Spinal cord (tissue), 10 donors: ENCODE results near the gene GALNT6. TPM values are rescaled to one million over a fixed set of nuclear protein-coding genes. Genes with fewer than 3 reads are reported as not detected.

Experiments
- DNase-seq, 6 donors: peaks; one replicate each; pipeline versions ENCODE4 v3.0.0 to v3.0.0-alpha.2; 2013 to 2015; ENCODE audit warnings: low spot score in 6 of 6, low read depth in 4 of 6
- H3K27ac ChIP-seq: one replicate; pipeline ENCODE4 v1.5.1; 2013; ENCODE audit warnings: low read depth, low read length, control low read depth
- H3K27me3 ChIP-seq: one replicate; pipeline ENCODE4 v1.6.1; 2013; ENCODE audit warnings: low read length; ENCODE audit not compliant: control insufficient read depth, insufficient read depth
- H3K36me3 ChIP-seq: one replicate; pipeline ENCODE4 v1.6.1; 2013; ENCODE audit warnings: low read length; ENCODE audit not compliant: control insufficient read depth, insufficient read depth
- H3K4me1 ChIP-seq: one replicate; pipeline ENCODE4 v1.6.1; 2013; ENCODE audit warnings: low read length; ENCODE audit not compliant: control insufficient read depth, insufficient read depth
- H3K4me3 ChIP-seq: one replicate; pipeline ENCODE4 v1.5.1; 2013; ENCODE audit warnings: low read depth, low read length, control low read depth
- H3K9me3 ChIP-seq: one replicate; pipeline ENCODE4 v1.6.1; 2013; ENCODE audit warnings: low read length; ENCODE audit not compliant: control insufficient read depth, insufficient read depth
- WGBS: methylation state at CpG from one replicate; pipeline ENCODE4 v1.1.5; 2013; ENCODE audit warnings: missing lambda C conversion rate; ENCODE audit not compliant: insufficient coverage; 5-methylcytosine and 5-hydroxymethylcytosine counted together
- polyA plus RNA-seq, 2 donors: library from polyadenylated mRNA; unstranded; fragments of 120-200 nt; gene quantifications; one replicate each; pipeline ENCODE4 v1.2.1, GENCODE V29; 2013; ENCODE audit not compliant: insufficient read length in 2 of 2
- total RNA-seq, 2 donors: library from RNA; depleted of rRNA in 1 of 2; stranded (reverse); fragments of 120-200 nt in 1 of 2; fragments of >200 nt in 1 of 2; gene quantifications; one replicate each; pipeline versions ENCODE4 v1.2.3 to v1.2.4, GENCODE V29; 2013 to 2014
- donor health status: healthy.

The GALNT6 gene
- total and polyA plus RNA-seq, 4 donors = 0.80 to 5.0 (median 1.0) TPM

- no peak for DNase-seq
- H3K36me3 ChIP-seq = no peaks in the 10 kb centered on the region
- no CpG with 5 or more reads among the region's 3 CpGs for WGBS
- no peaks in the 10 kb centered on the region for H3K9me3 ChIP-seq
- no peaks in the 10 kb centered on the region for H3K27me3 ChIP-seq
- no peak overlapping the region for H3K4me3 ChIP-seq
- peaks cover 23% of the 10 kb centered on the region for H3K4me1 ChIP-seq
- H3K27ac ChIP-seq = no peak overlapping the region
Observed at GRCh38 chr12:51373187-51373586, 18.0 kb downstream of the GALNT6 start.

- 83% methylated on average over 1 of the region's 2 CpGs for WGBS
- Histone ChIP-seq H3K36me3 (no peaks in the 10 kb centered on the region), H3K9me3 (no peaks in the 10 kb centered on the region), H3K27ac (no peak overlapping the region), H3K4me1 (peaks cover 19% of the 10 kb centered on the region), H3K4me3 (no peak overlapping the region), H3K27me3 (no peaks in the 10 kb centered on the region)
- no peak for DNase-seq
Observed at GRCh38 chr12:51372021-51372420, 19.2 kb downstream of the GALNT6 start.

GRCh38 chr12:51371295-51371953 is 19.8 kb downstream of the GALNT6 start:
- Histone ChIP-seq H3K27me3 (no peaks in the 10 kb centered on the region), H3K36me3 (no peaks in the 10 kb centered on the region), H3K9me3 (no peaks in the 10 kb centered on the region), H3K27ac (no peak overlapping the region), H3K4me1 (peaks cover 17% of the 10 kb centered on the region), H3K4me3 (no peak overlapping the region)
- DNase-seq = peak in 4 of 6 donors; percentile 26 to 78 (median 46)
- WGBS = 19% methylated on average over 3 of the region's 8 CpGs

- WGBS = 100% methylated on average over 2 of the region's 9 CpGs
Observed at GRCh38 chr12:51370667-51371066, 20.5 kb downstream of the GALNT6 start.

GRCh38 chr12:51369581-51369980 is 21.6 kb downstream of the GALNT6 start:
- Histone ChIP-seq H3K27ac (no peak overlapping the region), H3K36me3 (no peaks in the 10 kb centered on the region), H3K27me3 (no peaks in the 10 kb centered on the region), H3K4me1 (peaks cover 17% of the 10 kb centered on the region), H3K4me3 (no peak overlapping the region), H3K9me3 (no peaks in the 10 kb centered on the region)
- peak in 1 of 6 donors; percentile 10 for DNase-seq
- 68% methylated on average over 2 of the region's 4 CpGs for WGBS

More at GRCh38 chr12:51370667-51371066, 20.5 kb downstream of the GALNT6 start:
- H3K27me3 ChIP-seq = no peaks in the 10 kb centered on the region
- no peaks in the 10 kb centered on the region for H3K9me3 ChIP-seq
- peaks cover 17% of the 10 kb centered on the region for H3K4me1 ChIP-seq
- H3K36me3 ChIP-seq = no peaks in the 10 kb centered on the region
- no peak for DNase-seq
- H3K4me3 ChIP-seq = no peak overlapping the region
- H3K27ac ChIP-seq = no peak overlapping the region

- no peak overlapping the region for H3K4me3 ChIP-seq
- no peaks in the 10 kb centered on the region for H3K9me3 ChIP-seq
- peaks cover 17% of the 10 kb centered on the region for H3K4me1 ChIP-seq
- H3K27me3 ChIP-seq = no peaks in the 10 kb centered on the region
- H3K27ac ChIP-seq = no peak overlapping the region
- no peak for DNase-seq
- no peaks in the 10 kb centered on the region for H3K36me3 ChIP-seq
- whole genome bisulfite sequencing = 87% methylated on average over 12 of the region's 17 CpGs
Observed at GRCh38 chr12:51368640-51369517, 22.3 kb downstream of the GALNT6 start.

GRCh38 chr12:51365276-51365675 is 25.9 kb downstream of the GALNT6 start:
- no peak overlapping the region for H3K27ac ChIP-seq
- no peaks in the 10 kb centered on the region for H3K27me3 ChIP-seq
- peaks cover 17% of the 10 kb centered on the region for H3K4me1 ChIP-seq
- H3K4me3 ChIP-seq = no peak overlapping the region
- 94% methylated on average over 10 of the region's 10 CpGs for WGBS
- no peaks in the 10 kb centered on the region for H3K9me3 ChIP-seq
- DNase-seq = no peak
- no peaks in the 10 kb centered on the region for H3K36me3 ChIP-seq

GRCh38 chr12:51364001-51364400 is 27.2 kb downstream of the GALNT6 start:
- Histone ChIP-seq H3K27me3 (no peaks in the 10 kb centered on the region), H3K9me3 (no peaks in the 10 kb centered on the region), H3K4me1 (peaks cover 15% of the 10 kb centered on the region), H3K27ac (no peak overlapping the region), H3K36me3 (no peaks in the 10 kb centered on the region), H3K4me3 (no peak overlapping the region)
- no peak for DNase-seq
- WGBS = 93% methylated on average over 11 of the region's 11 CpGs

GRCh38 chr12:51362747-51363342 is 28.4 kb downstream of the GALNT6 start:
- Histone ChIP-seq H3K9me3 (no peaks in the 10 kb centered on the region), H3K36me3 (no peaks in the 10 kb centered on the region), H3K27me3 (no peaks in the 10 kb centered on the region), H3K4me3 (no peak overlapping the region), H3K4me1 (peaks cover 12% of the 10 kb centered on the region), H3K27ac (peak overlapping the region; percentile 64)
- no peak for DNase-seq
- 90% methylated on average over 2 of the region's 2 CpGs for WGBS
